ENCODE data around the gene NAP1L1.
"Not testable (repeated sequence)": the region's sequence is repeated elsewhere in the genome, so short reads cannot be mapped to it uniquely, and the experiment has no call there.

NAP1L1 gene

DNA sequence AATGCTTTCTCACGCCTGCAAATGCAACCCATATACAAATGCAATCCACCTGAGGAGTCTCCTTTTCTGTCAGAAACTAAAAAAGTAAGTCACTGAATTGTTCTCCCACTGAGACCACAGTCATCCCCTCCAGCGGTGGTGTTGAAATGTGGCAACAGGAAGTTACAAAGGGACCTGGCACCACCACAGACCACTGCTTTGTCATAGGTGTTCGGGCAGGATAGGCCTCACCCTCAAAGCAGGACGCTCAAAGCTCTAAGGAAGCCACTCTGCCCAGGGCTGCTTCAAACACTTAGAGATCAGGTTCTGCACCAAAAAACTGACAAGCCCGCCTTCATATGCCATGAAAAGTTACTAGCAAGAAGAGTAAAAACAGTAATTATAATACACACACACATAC lies 64.2 kb downstream of the NAP1L1 start:
- DNase-seq = no peak

GRCh38 chr12:76018672-76019071 lies 65.8 kb downstream of the NAP1L1 start:
- DNase-seq = no peak

GRCh38 chr12:76018111-76018510 lies 66.4 kb downstream of the NAP1L1 start:
- DNase-seq = no peak

DNA sequence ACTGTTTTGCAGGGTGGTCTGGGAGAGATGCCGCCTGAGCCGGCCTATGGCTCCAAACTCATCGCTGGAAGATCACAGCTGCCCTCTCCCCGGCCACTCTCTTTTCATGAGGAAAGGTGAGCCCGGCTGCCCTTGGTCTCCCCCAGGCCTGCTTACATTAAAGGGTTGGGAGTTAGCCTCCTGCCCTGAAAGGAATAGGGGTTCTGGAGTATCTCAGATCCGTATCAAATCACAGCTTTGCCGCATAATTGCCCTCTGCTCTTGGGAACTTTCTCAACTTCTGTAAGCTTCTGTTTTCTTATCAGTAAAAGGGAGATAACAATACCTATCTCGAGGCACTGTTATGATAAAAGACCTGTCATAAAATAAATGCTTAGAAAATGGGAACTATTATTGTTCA lies 70.5 kb downstream of the NAP1L1 start:
- no peak for DNase-seq

DNA sequence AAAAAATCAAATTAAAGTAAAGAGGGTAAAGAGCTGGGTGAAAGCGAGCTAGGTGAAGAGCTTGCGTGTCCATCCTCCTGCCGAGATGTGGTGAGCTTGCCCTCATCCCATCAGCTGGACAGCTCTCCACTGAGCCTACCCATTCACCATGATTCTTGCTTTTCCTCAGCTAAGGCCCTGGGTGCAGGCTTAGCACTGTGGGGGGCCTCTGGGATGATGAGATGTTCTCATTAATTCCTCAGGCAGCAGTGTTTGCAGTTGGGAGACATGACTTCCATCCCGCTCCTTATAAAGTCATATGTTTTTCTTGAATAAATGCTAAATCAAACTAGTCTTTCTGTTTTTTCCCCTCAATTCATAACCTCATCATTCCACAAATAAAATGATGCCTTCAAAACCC lies 70.9 kb downstream of the NAP1L1 start:
- no peak for DNase-seq

GRCh38 chr12:76012644-76013043 lies 71.8 kb downstream of the NAP1L1 start:
- no peak for DNase-seq

DNA sequence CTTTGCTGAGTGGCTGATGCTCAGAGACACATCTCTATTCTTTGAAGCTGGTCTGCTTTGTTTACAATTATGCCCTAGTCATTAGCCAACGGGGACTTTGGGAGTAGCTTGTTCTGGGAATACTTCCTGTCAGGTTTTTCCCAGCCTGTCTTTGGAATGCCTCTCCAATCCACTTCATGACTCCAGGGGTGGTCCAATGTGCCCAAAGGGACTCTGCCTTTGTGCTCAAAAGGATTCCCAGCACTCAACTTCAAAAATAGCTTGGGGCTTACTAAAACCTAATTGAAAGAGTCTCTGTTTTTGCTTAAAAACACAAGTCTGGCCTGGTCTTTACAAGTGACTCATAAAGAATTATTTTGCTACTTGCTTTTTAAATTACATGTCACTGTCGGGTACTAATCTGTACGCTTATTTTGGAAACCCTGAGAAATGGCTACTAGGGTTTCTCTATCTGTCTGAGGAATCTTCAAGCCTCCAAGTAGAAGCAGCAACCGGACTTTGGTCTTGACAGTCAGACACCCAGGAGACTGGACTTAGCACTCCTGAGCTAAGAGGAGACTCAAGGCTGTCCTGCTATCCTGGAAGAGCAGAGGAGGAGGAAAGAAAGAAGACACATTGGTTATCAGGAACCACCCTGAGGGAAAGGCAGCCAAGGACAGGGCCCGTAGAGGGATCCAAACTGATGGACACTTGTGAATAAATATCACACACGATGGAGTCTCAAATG lies 73.6 kb downstream of the NAP1L1 start:
- no peak for DNase-seq

DNA sequence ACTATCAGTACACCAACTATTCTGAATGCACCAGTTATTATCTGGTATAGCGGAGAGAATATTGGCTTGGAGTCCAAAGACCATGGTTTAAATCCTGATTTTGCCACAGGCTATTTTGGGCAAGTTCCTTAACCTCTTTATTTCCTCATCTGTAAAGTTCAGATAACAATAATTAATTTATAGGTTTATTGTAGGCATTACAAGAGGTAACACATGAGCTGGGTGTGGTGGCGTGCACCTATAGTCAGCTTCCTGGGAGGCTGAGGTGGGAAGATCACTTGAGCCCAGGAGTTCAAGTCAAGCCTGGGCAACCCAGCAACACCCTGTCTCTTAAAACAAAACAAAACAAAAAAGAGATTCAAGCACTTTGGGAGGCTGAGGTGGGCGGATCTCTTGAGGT lies 76.1 kb downstream of the NAP1L1 start:
- no peak for DNase-seq

DNA sequence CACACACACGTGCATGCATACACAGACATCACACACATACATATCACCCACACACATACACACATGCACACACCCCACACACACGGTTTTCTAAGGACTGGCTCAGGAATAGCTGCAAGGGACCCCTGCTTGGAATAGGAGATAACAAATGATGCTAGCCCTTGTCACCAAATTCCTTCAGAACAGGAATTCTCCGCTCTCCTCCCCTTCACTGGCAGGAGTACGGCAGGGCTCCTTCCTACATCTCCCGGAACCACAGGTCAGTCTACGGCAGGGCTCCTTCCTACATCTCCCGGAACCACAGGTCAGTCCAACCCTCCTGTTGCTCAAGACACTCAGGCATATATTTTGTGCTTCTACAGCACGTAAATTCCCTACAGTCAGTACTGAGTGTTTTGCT lies 76.8 kb downstream of the NAP1L1 start:
- no peak for DNase-seq

DNA sequence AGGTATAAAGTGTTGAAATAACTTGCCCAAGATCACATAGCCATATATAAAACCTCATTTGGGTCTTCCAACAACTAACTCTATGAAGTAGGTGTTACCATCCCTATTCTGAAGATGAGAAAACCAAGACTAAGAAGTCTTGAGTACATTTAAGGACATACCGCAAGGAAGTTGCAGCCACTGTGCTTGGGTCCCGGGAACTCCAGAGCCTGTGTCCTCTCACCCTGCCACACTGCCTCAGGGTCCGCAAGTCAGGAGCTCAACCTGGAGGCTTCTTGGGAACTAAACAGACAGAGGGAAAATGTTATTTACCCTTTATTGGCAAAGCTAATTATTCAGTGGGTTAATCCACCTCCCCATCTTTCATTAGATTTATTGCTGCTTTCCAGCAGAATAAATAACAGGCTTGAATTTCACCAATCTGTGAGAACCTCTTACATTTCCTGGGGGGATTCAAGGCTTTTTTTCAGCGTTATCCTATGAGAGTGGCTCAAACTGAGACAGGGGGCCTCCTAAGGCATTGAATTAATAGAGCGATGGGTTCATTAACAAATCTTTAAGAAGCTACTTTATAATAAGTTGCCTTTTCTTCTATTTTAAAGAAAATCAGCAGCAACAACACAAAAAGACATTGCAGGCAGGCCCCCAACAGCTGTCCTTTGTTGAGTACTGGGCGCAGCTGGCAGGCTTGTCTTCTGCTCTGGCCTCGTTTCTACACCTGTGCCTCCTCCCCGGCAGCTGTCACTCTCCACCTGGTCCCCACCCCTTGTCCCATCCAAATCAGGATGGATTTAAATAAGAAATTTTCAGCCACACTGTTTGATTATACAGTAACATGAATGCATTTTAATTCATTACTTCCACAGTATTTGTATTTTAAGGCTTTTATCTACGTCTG lies 78.2 kb downstream of the NAP1L1 start:
- DNase-seq = no peak

DNA sequence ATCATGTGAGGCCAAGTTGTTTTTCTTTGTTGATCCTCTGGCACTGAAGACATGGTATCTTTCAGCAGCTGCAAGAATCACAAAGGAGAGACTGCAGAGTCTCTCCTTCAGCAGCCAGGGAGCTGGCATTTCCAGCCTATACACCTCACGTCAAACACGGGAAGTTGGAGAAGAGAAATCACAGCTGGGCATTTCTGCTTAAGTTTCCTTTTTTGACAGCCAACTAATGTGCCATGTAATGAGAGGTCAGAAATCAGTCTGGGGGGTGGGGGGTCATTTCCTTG lies 81.2 kb downstream of the NAP1L1 start:
- no peak for DNase-seq

GRCh38 chr12:76002598-76003354 lies 81.7 kb downstream of the NAP1L1 start:
- DNase-seq = no peak

GRCh38 chr12:75998292-75999063 lies 86.0 kb downstream of the NAP1L1 start:
- DNase-seq = no peak

GRCh38 chr12:75997658-75998057 lies 86.8 kb downstream of the NAP1L1 start:
- no peak for DNase-seq

DNA sequence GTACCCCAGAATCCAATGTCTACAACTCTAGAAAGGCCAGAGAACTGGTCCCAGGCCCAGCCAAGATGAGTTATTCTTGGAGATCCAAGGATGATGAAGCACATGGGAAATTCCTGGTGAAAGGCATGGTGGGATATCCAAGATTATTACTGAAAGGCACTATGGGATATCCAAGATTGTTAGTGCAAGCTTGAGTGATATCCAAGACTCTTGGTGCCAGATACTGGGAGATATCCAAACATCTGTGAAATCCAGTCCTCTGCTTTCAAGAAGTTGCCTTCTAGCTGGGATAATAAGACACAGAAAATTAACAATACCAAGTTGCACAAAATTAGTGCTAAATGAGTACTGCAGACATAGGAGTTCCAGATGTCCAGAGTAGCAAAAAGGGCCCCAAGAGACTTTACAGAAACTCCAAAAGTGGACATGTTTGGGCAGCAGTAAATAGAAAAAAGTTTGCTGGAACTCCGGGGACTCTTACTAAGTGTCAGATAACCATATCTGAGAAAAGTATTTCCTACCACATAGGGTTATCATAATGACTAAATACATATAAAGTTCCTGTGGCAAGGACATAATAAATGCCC lies 87.5 kb downstream of the NAP1L1 start:
- DNase-seq = no peak

GRCh38 chr12:75995691-75996090 lies 88.8 kb downstream of the NAP1L1 start:
- DNase-seq = no peak

GRCh38 chr12:75994069-75994740 lies 90.3 kb downstream of the NAP1L1 start:
- DNase-seq = no peak

DNA sequence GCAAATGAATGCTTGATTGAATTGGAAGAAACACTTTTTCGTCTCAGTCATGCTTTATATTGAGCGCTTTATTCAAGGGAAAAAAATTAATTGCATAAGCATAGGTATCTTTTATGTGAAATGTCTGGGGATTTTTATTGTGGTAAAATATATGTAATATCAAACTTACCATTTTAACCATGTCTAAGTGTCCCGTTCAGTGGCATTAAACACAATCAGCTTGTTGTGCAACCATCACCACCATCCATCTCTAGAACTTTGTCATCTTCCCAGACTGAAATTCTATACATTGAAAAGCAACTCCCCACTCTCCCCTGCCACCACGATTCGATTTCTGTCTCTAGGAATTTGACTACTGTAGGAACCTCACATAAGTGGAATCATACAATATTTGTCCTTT lies 92.7 kb downstream of the NAP1L1 start:
- DNase-seq = no peak

DNA sequence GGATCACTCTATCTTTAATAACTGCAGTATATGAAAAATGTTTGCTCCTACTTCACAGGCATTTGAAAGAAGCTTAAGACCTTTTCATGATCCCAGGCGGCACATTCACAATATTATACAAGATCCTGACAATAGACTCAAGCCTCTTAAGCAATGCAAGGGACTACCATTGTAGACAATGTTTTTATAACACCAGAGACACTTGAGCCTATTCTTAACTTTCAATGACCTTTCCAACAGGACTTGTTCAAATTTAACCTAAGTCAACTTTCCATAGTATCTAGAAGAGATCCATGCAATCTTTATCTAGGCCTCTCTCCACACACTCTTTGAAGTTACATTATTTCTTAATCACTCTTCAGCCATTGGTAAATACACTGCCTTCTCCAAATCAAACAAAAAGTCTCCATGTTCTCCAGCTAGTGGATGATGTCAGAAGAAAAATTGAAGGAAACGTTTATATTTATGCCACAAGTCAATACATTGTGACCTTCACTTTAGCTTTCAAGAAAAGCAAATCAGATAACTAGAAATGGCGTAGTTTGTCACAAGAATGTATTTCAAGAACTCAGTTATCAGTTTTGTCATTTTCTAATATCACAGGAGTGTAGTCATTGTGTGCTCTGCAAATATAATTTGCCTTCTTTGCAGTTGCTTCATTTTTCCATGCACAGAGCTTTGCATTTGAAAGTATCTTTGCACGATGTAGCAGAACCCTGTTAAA lies 94.1 kb downstream of the NAP1L1 start:
- DNase-seq = no peak

- DNase-seq = not testable (repeated sequence)
Observed at GRCh38 chr12:75987709-75988108, 96.8 kb downstream of the NAP1L1 start.
